Fibroblast of lung (primary cell): Measurements from ENCODE around the gene TP53I11.

Experiments
- EZH2 ChIP-seq: IDR thresholded peaks from 2 replicates; pipeline ENCODE4 v1.5.1; 2012; ENCODE audit warnings: low read length, control low read depth, mild to moderate bottlenecking; ENCODE audit errors: missing control alignments
- TF ChIP-seq, protein P1 (sequence below), 2 donors: IDR thresholded peaks in 1 of 2; conservative IDR thresholded peaks in 1 of 2; 1 replicate in 1 of 2; 2 replicates in 1 of 2; pipeline ENCODE4 v1.5.1; 2011 to 2012; ENCODE audit warnings: low read length in 2 of 2, control low read depth in 1 of 2, inconsistent platforms in 1 of 2, low read depth in 1 of 2, mild to moderate bottlenecking in 1 of 2

DNA sequence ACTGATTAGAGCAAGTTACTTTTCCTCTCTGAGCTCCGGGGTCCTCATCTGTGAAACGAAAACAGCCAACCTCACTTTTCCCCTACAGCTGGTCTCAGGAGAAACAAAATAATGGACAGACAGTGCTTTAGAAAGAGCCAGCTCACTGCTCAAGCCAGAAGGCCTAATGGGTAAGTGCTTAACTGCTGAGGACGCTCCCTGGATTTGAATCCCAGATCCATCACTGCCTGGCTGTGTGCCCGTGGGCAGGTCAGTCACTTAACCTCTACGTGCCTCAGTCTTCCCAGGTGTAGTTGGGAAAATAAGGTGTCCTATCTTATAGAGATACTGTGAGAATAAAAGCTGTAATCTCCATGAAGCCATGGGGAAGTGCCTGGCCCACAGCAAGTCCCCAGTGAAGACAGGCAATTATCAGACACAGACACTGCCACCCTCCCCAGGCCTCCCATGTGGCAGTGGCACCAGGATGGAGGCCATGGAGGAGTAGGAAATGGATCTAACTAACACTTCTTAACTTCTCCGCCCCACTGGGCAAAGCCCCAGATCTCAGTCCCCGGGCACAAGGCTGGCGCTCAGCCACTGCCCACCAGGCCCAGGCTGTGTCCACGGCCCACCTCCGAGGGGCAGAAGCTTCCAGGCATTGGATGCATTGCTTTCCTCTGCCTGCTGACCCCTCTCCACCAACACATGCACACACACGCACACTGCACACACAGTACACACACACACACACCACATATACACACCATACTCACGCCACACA lies 9.2 kb downstream of the TP53I11 start:
- TF ChIP-seq, protein P1, sequence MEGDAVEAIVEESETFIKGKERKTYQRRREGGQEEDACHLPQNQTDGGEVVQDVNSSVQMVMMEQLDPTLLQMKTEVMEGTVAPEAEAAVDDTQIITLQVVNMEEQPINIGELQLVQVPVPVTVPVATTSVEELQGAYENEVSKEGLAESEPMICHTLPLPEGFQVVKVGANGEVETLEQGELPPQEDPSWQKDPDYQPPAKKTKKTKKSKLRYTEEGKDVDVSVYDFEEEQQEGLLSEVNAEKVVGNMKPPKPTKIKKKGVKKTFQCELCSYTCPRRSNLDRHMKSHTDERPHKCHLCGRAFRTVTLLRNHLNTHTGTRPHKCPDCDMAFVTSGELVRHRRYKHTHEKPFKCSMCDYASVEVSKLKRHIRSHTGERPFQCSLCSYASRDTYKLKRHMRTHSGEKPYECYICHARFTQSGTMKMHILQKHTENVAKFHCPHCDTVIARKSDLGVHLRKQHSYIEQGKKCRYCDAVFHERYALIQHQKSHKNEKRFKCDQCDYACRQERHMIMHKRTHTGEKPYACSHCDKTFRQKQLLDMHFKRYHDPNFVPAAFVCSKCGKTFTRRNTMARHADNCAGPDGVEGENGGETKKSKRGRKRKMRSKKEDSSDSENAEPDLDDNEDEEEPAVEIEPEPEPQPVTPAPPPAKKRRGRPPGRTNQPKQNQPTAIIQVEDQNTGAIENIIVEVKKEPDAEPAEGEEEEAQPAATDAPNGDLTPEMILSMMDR (conservative IDR thresholded peaks at IDR 0.05 in 1 of 2, IDR thresholded peaks at IDR 0.05 in 1 of 2; ENCODE audit: low read depth in 1 of 2, low read length in 2 of 2), result no peak
- no peak for TF ChIP-seq EZH2
